Measurements from ENCODE around the gene DPYSL3. TPM values are rescaled to one million over a fixed set of nuclear protein-coding genes. Genes with fewer than 3 reads are reported as not detected.
"Not testable (repeated sequence)": the region's sequence is repeated elsewhere in the genome, so short reads cannot be mapped to it uniquely, and the experiment has no call there.

DPYSL3 gene
- total RNA-seq, 1 donor from 2014 or later = 0.89 TPM

GRCh38 chr5:147375151-147375550, 134.7 kb downstream of the DPYSL3 start:
- no peaks in the 10 kb centered on the region for H3K36me3 Mint-ChIP-seq (ENCODE audit: low read depth)

DNA sequence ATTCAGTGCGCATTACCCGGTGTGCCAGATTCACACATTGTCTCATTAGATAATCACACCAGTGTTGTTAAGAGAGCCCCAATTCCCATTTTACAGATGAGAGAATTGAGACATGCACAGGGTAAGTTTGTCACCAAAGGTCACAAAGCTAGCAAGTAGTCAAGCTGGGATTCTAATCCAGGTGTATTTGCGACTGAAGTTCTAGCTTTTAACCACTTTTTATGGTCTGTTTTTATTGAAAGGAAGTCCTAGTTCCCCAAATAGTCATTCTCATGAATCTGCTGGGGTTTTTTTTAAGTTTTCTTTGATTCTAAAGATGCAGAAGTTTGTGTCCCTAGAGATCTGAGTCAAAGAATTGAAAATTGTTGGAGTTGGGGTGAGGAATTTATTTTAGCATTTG, 136.5 kb downstream of the DPYSL3 start:
- H3K4me1 Mint-ChIP-seq (ENCODE audit: low read depth) = no peaks in the 10 kb centered on the region
- H3K36me3 Mint-ChIP-seq (ENCODE audit: low read depth) = no peaks in the 10 kb centered on the region
- H3K27ac Mint-ChIP-seq = no peak overlapping the region
- no peaks in the 10 kb centered on the region for H3K27me3 Mint-ChIP-seq (ENCODE audit: low read depth)
- H3K9me3 Mint-ChIP-seq = peaks cover 3% of the 10 kb centered on the region
- intact Hi-C loops (cut with micrococcal nuclease) = no loop called here
- no peak overlapping the region for H3K4me3 Mint-ChIP-seq (ENCODE audit: low read depth)
- DNase-seq (ENCODE audit: low spot score) = no peak

More at GRCh38 chr5:147375151-147375550, 134.7 kb downstream of the DPYSL3 start:
- peaks cover 3% of the 10 kb centered on the region for H3K9me3 Mint-ChIP-seq
- no peak for DNase-seq (ENCODE audit: low spot score)
- intact Hi-C loops (cut with micrococcal nuclease) = no loop called here
- no peak overlapping the region for H3K4me3 Mint-ChIP-seq (ENCODE audit: low read depth)
- H3K4me1 Mint-ChIP-seq (ENCODE audit: low read depth) = no peaks in the 10 kb centered on the region
- H3K27me3 Mint-ChIP-seq (ENCODE audit: low read depth) = no peaks in the 10 kb centered on the region
- no peak overlapping the region for H3K27ac Mint-ChIP-seq

DNA sequence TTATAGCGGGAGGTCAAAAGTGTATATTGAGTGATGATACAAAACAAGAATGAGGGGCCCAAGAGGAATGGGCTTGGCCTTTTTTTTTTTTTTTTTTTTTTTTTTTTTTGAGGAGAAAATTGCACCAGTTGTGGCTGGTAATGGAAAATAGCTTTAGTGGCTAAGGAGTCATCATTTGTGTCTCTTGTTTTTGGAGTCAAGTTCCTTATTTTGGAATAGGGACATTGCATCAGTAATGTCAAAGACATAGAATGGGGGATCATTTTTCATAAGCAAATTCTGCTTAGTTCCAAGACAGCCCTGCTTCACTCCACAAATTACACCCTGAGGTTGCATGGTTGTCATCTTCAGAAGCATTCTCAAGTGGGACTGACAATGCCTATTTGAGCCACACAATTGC, 137.7 kb downstream of the DPYSL3 start:
- Mint-ChIP-seq H3K4me1 (ENCODE audit: low read depth) (no peaks in the 10 kb centered on the region), H3K27me3 (ENCODE audit: low read depth) (no peaks in the 10 kb centered on the region), H3K36me3 (ENCODE audit: low read depth) (no peaks in the 10 kb centered on the region), H3K27ac (no peak overlapping the region), H3K9me3 (no peaks in the 10 kb centered on the region), H3K4me3 (ENCODE audit: low read depth) (no peak overlapping the region)
- DNase-seq (ENCODE audit: low spot score) = no peak
- intact Hi-C loops (cut with micrococcal nuclease) = no loop called here

GRCh38 chr5:147371290-147371689, 138.6 kb downstream of the DPYSL3 start:
- H3K36me3 Mint-ChIP-seq (ENCODE audit: low read depth) = no peaks in the 10 kb centered on the region

DNA sequence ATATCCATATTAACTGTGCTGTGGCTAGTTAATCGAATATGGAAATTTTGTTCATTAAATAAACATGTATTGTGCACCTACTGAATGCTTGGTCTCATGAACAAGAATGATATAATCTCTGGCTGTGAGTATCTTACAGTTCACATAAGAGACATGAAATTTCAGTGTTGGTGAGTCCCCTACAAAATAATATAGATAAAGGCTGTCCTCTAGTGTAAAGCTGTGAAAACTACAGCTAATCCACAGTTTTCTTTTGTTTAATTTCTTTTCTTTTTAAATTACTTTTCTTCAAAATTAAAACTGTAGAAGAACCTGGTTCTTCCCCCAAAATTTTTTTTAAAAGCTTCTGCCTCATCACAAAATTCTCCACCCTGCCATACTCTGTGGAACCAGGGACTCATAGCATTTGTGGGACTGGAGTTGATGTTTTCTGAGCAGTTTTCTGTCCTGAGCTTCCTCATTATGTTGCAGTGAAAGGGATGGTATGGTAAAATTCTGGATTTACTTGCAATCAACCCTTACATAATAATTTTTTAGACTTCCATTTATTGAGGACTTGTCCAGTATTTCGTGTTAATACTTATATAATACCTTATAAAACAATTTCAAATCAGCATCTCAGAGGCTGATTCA, 140.0 kb downstream of the DPYSL3 start:
- Mint-ChIP-seq H3K27ac (no peak overlapping the region), H3K9me3 (no peaks in the 10 kb centered on the region), H3K4me3 (ENCODE audit: low read depth) (no peak overlapping the region), H3K27me3 (ENCODE audit: low read depth) (no peaks in the 10 kb centered on the region), H3K36me3 (ENCODE audit: low read depth) (no peaks in the 10 kb centered on the region), H3K4me1 (ENCODE audit: low read depth) (no peaks in the 10 kb centered on the region)
- no peak for DNase-seq (ENCODE audit: low spot score)
- intact Hi-C loops (cut with micrococcal nuclease) = no loop called here

More at GRCh38 chr5:147371290-147371689, 138.6 kb downstream of the DPYSL3 start:
- DNase-seq (ENCODE audit: low spot score) = no peak
- H3K27ac Mint-ChIP-seq = no peak overlapping the region
- no peaks in the 10 kb centered on the region for H3K4me1 Mint-ChIP-seq (ENCODE audit: low read depth)
- H3K9me3 Mint-ChIP-seq = no peaks in the 10 kb centered on the region
- no peaks in the 10 kb centered on the region for H3K27me3 Mint-ChIP-seq (ENCODE audit: low read depth)
- no peak overlapping the region for H3K4me3 Mint-ChIP-seq (ENCODE audit: low read depth)
- intact Hi-C loops (cut with micrococcal nuclease) = no loop called here

DNA sequence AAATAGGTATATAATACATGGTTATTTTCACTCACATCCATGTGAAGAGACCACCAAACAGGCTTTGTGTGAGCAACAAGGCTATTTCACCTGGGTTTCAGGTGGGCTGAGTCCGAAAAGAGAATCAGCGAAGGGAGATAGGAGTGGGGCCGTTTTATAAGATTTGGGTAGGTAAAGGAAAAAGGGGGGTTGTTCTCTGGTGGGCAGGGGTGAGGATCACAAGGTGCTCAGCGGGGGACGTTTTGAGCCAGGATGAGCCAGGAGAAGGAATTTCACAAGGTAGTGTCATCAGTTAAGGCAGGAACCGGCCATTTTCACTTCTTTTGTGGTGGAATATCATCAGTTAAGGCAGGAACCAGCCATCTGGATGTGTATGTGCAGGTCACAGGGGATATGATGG, 142.5 kb downstream of the DPYSL3 start:
- H3K4me1 Mint-ChIP-seq (ENCODE audit: low read depth); H3K9me3 Mint-ChIP-seq; H3K27me3 Mint-ChIP-seq (ENCODE audit: low read depth); H3K27ac Mint-ChIP-seq; DNase-seq (ENCODE audit: low spot score); intact Hi-C loops (cut with micrococcal nuclease); H3K4me3 Mint-ChIP-seq (ENCODE audit: low read depth); H3K36me3 Mint-ChIP-seq (ENCODE audit: low read depth): not testable (repeated sequence)

DNA sequence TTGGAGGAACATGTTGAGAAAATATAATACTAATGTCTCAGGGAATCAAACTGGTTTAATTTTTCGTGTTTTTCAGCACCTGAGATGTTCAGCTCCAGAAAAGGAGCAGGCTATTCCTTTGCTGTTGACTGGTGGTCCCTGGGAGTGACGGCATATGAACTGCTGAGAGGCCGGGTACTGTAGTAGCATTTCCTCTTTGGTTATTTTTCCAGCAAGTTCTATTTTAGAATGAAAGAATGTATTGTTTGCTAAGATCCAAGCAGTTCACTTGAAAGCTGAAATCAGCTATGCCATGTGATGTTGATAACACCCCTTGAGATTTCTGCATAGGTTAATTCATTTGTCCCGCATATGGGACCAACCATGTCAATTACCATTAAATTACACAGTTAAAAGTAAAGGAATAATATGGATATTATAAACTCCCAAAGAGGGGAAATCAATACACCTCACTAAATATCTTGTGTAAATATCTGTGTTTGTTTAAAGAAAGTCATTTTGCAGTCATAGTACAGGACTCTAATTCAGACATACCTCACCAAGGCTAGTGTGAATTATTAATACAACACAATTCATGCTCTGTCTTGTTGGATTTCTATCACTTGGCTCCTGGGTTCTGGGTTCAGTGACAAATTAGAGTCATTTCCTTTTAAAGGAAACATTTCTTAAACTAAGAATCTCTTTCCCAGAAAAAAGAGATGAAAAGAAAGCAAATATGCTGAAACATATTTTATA, 148.3 kb downstream of the DPYSL3 start:
- Mint-ChIP-seq H3K4me3 (ENCODE audit: low read depth) (no peak overlapping the region), H3K4me1 (ENCODE audit: low read depth) (no peaks in the 10 kb centered on the region), H3K27me3 (ENCODE audit: low read depth) (no peaks in the 10 kb centered on the region), H3K9me3 (no peaks in the 10 kb centered on the region), H3K27ac (no peak overlapping the region), H3K36me3 (ENCODE audit: low read depth) (no peaks in the 10 kb centered on the region)
- no peak for DNase-seq (ENCODE audit: low spot score)
- intact Hi-C loops (cut with micrococcal nuclease) = no loop called here

GRCh38 chr5:147360816-147361215, 149.1 kb downstream of the DPYSL3 start:
- H3K4me1 Mint-ChIP-seq (ENCODE audit: low read depth) = no peaks in the 10 kb centered on the region
- H3K4me3 Mint-ChIP-seq (ENCODE audit: low read depth) = no peak overlapping the region
- no peaks in the 10 kb centered on the region for H3K9me3 Mint-ChIP-seq
- intact Hi-C loops (cut with micrococcal nuclease) = no loop called here
- DNase-seq (ENCODE audit: low spot score) = no peak
- no peaks in the 10 kb centered on the region for H3K36me3 Mint-ChIP-seq (ENCODE audit: low read depth)
- no peak overlapping the region for H3K27ac Mint-ChIP-seq
- H3K27me3 Mint-ChIP-seq (ENCODE audit: low read depth) = no peaks in the 10 kb centered on the region

DNA sequence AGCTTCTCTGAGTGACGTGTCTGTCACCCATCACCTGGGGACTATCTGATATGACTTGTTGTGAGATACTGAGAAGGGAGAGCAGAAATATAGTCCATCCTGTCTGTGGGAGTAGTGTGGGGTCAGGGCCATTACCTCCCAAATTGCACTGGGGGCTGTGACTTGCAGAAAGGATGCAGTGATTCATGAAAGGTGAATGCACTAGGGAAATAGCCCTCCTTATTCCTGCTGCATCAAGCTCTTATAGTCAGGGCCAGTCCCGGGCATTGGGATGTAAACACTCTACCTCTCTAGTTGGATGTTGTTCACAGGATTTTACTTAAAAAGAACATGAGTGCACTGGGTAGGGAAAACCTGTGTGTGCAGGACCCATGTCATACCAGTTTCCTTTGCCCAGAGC, 150.3 kb downstream of the DPYSL3 start:
- Mint-ChIP-seq H3K27me3 (ENCODE audit: low read depth) (no peaks in the 10 kb centered on the region), H3K36me3 (ENCODE audit: low read depth) (no peaks in the 10 kb centered on the region), H3K27ac (no peak overlapping the region), H3K9me3 (no peaks in the 10 kb centered on the region), H3K4me3 (ENCODE audit: low read depth) (no peak overlapping the region), H3K4me1 (ENCODE audit: low read depth) (no peaks in the 10 kb centered on the region)
- DNase-seq (ENCODE audit: low spot score) = no peak
- intact Hi-C loops (cut with micrococcal nuclease) = no loop called here

DNA sequence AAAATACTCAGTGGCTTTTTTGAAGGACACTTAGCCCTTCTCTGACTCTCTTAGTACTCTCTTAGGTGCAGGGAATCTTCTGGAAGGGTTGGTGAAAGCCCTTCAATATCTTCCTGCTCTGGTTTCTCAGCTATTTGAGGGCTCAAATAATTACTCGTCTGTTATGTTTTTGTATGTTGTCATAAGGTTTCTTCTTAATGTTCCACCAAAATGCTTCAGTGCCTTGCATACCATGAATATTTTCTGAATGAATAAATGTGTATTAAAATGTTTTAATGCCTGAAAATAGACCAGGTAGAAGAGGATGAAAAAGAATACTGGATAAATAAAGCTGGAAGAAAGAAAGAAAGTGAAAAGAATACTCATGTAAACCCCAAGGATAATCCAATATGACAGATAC, 150.8 kb downstream of the DPYSL3 start:
- H3K36me3 Mint-ChIP-seq (ENCODE audit: low read depth) = no peaks in the 10 kb centered on the region
- no peak overlapping the region for H3K4me3 Mint-ChIP-seq (ENCODE audit: low read depth)
- DNase-seq (ENCODE audit: low spot score) = no peak

GRCh38 chr5:147349241-147349640, 160.6 kb downstream of the DPYSL3 start:
- Mint-ChIP-seq H3K36me3 (ENCODE audit: low read depth) (no peaks in the 10 kb centered on the region), H3K27me3 (ENCODE audit: low read depth) (peaks cover 2% of the 10 kb centered on the region), H3K4me3 (ENCODE audit: low read depth) (no peak overlapping the region), H3K9me3 (no peaks in the 10 kb centered on the region), H3K4me1 (ENCODE audit: low read depth) (no peaks in the 10 kb centered on the region), H3K27ac (no peak overlapping the region)
- intact Hi-C loops (cut with micrococcal nuclease) = no loop called here
- DNase-seq (ENCODE audit: low spot score) = no peak

More for the DNA sequence above, 150.8 kb downstream of the DPYSL3 start:
- no peaks in the 10 kb centered on the region for H3K9me3 Mint-ChIP-seq
- intact Hi-C loops (cut with micrococcal nuclease) = no loop called here
- H3K4me1 Mint-ChIP-seq (ENCODE audit: low read depth) = no peaks in the 10 kb centered on the region
- H3K27me3 Mint-ChIP-seq (ENCODE audit: low read depth) = no peaks in the 10 kb centered on the region
- no peak overlapping the region for H3K27ac Mint-ChIP-seq

DNA sequence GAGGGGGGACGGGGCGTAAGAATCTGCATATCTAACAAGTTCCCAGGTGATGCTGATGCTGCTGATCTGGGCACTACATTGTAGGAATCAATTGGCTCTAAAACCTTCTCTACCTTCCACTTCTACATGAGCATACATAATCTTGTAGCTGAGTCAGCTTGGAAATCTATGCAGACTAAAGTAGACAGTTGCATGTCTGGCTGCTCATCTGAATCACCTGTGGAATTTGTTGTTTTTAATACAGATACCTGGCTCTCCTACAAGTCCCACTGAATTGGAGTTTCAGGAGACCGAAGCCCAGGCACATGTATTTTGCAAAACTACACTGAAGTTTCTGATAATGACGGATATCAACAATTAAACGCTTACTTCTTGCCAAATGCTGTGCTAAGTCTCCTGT, 161.4 kb downstream of the DPYSL3 start:
- H3K4me1 Mint-ChIP-seq (ENCODE audit: low read depth) = no peaks in the 10 kb centered on the region
- no peaks in the 10 kb centered on the region for H3K9me3 Mint-ChIP-seq
- no peak overlapping the region for H3K4me3 Mint-ChIP-seq (ENCODE audit: low read depth)
- no peaks in the 10 kb centered on the region for H3K27me3 Mint-ChIP-seq (ENCODE audit: low read depth)
- no peak for DNase-seq (ENCODE audit: low spot score)
- intact Hi-C loops (cut with micrococcal nuclease) = no loop called here
- H3K27ac Mint-ChIP-seq = no peak overlapping the region
- H3K36me3 Mint-ChIP-seq (ENCODE audit: low read depth) = no peaks in the 10 kb centered on the region

DNA sequence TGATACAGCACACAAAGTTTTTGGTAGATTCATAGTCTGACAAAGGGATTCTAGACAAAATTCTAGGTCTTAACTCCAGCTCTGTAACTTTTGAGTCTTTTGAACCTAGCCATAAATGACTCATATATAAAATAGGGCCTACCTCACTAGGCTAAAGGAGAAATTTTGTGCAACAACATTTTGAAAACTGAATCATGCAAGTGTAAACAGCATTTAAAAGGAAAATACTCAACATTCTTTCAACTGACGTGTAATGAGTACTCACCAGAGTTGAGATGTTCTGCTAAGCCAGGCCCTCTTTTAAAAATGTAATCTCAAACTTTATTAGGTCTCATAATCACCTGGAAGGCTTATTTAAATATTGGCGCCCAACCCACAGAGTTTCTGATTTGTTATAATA, 161.8 kb downstream of the DPYSL3 start:
- intact Hi-C loops (cut with micrococcal nuclease) = no loop called here
- Mint-ChIP-seq H3K9me3 (no peaks in the 10 kb centered on the region), H3K4me1 (ENCODE audit: low read depth) (no peaks in the 10 kb centered on the region), H3K27ac (no peak overlapping the region), H3K27me3 (ENCODE audit: low read depth) (no peaks in the 10 kb centered on the region), H3K36me3 (ENCODE audit: low read depth) (no peaks in the 10 kb centered on the region), H3K4me3 (ENCODE audit: low read depth) (no peak overlapping the region)
- no peak for DNase-seq (ENCODE audit: low spot score)

Measured in activated T-helper 2 cell treated with anti-CD3 and anti-CD28 coated beads, Interferon-gamma antibody, Interleukin-2, Interleukin-4, amounts not matched to agents 10 μg/mL and 5 μg/mL and 100 μg/mL, durations not matched to agents 14 hours and 24 hours and 36 hours (primary cell).